Fibroblast of lung (primary cell): ENCODE results near the gene KLRG1. TPM values are rescaled to one million over a fixed set of nuclear protein-coding genes. Genes with fewer than 3 reads are reported as not detected.

ENCODE experiments used
- DNase-seq, 2 donors: peaks; one replicate each; pipeline versions ENCODE4 v3.0.0 to v3.0.0-alpha.2; 2010; ENCODE audit warnings: low read depth in 2 of 2
- H2AFZ ChIP-seq: 2 replicates; pipeline ENCODE4 v1.5.1; 2012; ENCODE audit warnings: low read length, control low read depth, inconsistent platforms
- H3K27ac ChIP-seq: 2 replicates; pipeline ENCODE4 v1.5.1; 2011; ENCODE audit warnings: low read length, control low read depth; ENCODE audit not compliant: insufficient read depth
- H3K27me3 ChIP-seq: 2 replicates; pipeline ENCODE4 v1.5.1; 2011; ENCODE audit warnings: mild to moderate bottlenecking, low read length; ENCODE audit not compliant: control insufficient read depth, insufficient read depth
- H3K36me3 ChIP-seq: 2 replicates; pipeline ENCODE4 v1.5.1; 2011; ENCODE audit warnings: low read length; ENCODE audit not compliant: control insufficient read depth, insufficient read depth
- H3K4me1 ChIP-seq: 2 replicates; pipeline ENCODE4 v1.5.1; 2011; ENCODE audit warnings: low read length; ENCODE audit not compliant: control insufficient read depth, insufficient read depth; ENCODE audit errors: extremely low read depth
- H3K4me2 ChIP-seq: 2 replicates; pipeline ENCODE4 v1.5.1; 2011; ENCODE audit warnings: low read length, control low read depth; ENCODE audit not compliant: insufficient read depth; ENCODE audit errors: extremely low read depth
- H3K4me3 ChIP-seq, 4 experiments: fragments of 200-600 bp in 1 of 4; sonication (generic) in 1 of 4; replicated peaks in 1 of 4; 2 replicates each; pipeline ENCODE4 v1.5.1; 2011 to 2016; ENCODE audit warnings: low read length in 4 of 4, low read depth in 3 of 4, mild to moderate bottlenecking in 3 of 4, control low read depth in 2 of 4, inconsistent platforms in 1 of 4, mixed read lengths in 1 of 4; ENCODE audit not compliant: insufficient read depth in 1 of 4; ENCODE audit errors: control extremely low read depth in 1 of 4
- H3K79me2 ChIP-seq: 2 replicates; pipeline ENCODE4 v1.5.1; 2012; ENCODE audit warnings: mild to moderate bottlenecking, low read length, inconsistent platforms; ENCODE audit not compliant: control insufficient read depth, insufficient read depth
- H3K9ac ChIP-seq: 2 replicates; pipeline ENCODE4 v1.5.1; 2011; ENCODE audit warnings: mild to moderate bottlenecking, low read length, control low read depth; ENCODE audit not compliant: insufficient read depth
- H3K9me3 ChIP-seq: 2 replicates; pipeline ENCODE4 v1.5.1; 2012; ENCODE audit warnings: low read depth, low read length; ENCODE audit not compliant: control insufficient read depth, insufficient read depth
- H4K20me1 ChIP-seq: 2 replicates; pipeline ENCODE4 v1.5.1; 2011; ENCODE audit warnings: low read length; ENCODE audit not compliant: control insufficient read depth, insufficient read depth; ENCODE audit errors: extremely low read depth
- CTCF ChIP-seq, 2 donors: IDR thresholded peaks in 1 of 2; conservative IDR thresholded peaks in 1 of 2; 1 replicate in 1 of 2; 2 replicates in 1 of 2; pipeline ENCODE4 v1.5.1; 2011 to 2012; ENCODE audit warnings: low read length in 2 of 2, control low read depth in 1 of 2, inconsistent platforms in 1 of 2, low read depth in 1 of 2, mild to moderate bottlenecking in 1 of 2
- EZH2 ChIP-seq: IDR thresholded peaks from 2 replicates; pipeline ENCODE4 v1.5.1; 2012; ENCODE audit warnings: low read length, control low read depth, mild to moderate bottlenecking; ENCODE audit errors: missing control alignments
- polyA plus RNA-seq, 2 donors: library from polyadenylated mRNA; depleted of rRNA in 1 of 2; stranded (reverse) in 1 of 2; unstranded in 1 of 2; fragments of >200 nt; gene quantifications; 2 replicates each; pipeline ENCODE4 v1.2.1, GENCODE V29; 2011 to 2012; ENCODE audit warnings: missing spikeins in 1 of 2
- total RNA-seq: library from RNA; depleted of rRNA; stranded (reverse); fragments of >200 nt; gene quantifications from 2 replicates; pipeline ENCODE4 v1.2.1, GENCODE V29; 2014

KLRG1 gene
- total and polyA plus RNA-seq, 2 donors (not counting 1 experiment from before 2014, with no cell fraction given), result 1.0 to 1.8 TPM

GRCh38 chr12:8956772-8957171 is 32.6 kb upstream of the KLRG1 start:
- H3K9ac ChIP-seq, result no peak overlapping the region
- DNase-seq, result no peak

GRCh38 chr12:8957561-8957960 is 31.8 kb upstream of the KLRG1 start:
- TF ChIP-seq CTCF (conservative IDR thresholded peaks at IDR 0.05 in 1 of 2, IDR thresholded peaks at IDR 0.05 in 1 of 2; ENCODE audit: low read depth in 1 of 2, low read length in 2 of 2) (no peak), EZH2 (no peak)
- Histone ChIP-seq H3K36me3 (no peaks in the 10 kb centered on the region), H3K9ac (no peak overlapping the region), H3K79me2 (no peaks in the 10 kb centered on the region), H4K20me1 (no peaks in the 10 kb centered on the region), H3K27me3 (no peaks in the 10 kb centered on the region), H3K4me3 (no peak overlapping the region), H2AFZ (no peak overlapping the region), H3K4me1 (no peaks in the 10 kb centered on the region), H3K27ac (no peak overlapping the region), H3K9me3 (no peaks in the 10 kb centered on the region), H3K4me2 (no peak overlapping the region)
- no peak for DNase-seq

More at GRCh38 chr12:8956772-8957171, 32.6 kb upstream of the KLRG1 start:
- H2AFZ ChIP-seq, result no peak overlapping the region
- H3K27me3 ChIP-seq, result no peaks in the 10 kb centered on the region
- TF ChIP-seq EZH2, result no peak
- TF ChIP-seq CTCF (conservative IDR thresholded peaks at IDR 0.05 in 1 of 2, IDR thresholded peaks at IDR 0.05 in 1 of 2; ENCODE audit: low read depth in 1 of 2, low read length in 2 of 2), result no peak
- no peaks in the 10 kb centered on the region for H3K36me3 ChIP-seq
- no peak overlapping the region for H3K4me2 ChIP-seq
- H3K9me3 ChIP-seq, result no peaks in the 10 kb centered on the region
- no peaks in the 10 kb centered on the region for H4K20me1 ChIP-seq
- no peak overlapping the region for H3K4me3 ChIP-seq
- no peaks in the 10 kb centered on the region for H3K4me1 ChIP-seq
- no peaks in the 10 kb centered on the region for H3K79me2 ChIP-seq
- no peak overlapping the region for H3K27ac ChIP-seq

DNA sequence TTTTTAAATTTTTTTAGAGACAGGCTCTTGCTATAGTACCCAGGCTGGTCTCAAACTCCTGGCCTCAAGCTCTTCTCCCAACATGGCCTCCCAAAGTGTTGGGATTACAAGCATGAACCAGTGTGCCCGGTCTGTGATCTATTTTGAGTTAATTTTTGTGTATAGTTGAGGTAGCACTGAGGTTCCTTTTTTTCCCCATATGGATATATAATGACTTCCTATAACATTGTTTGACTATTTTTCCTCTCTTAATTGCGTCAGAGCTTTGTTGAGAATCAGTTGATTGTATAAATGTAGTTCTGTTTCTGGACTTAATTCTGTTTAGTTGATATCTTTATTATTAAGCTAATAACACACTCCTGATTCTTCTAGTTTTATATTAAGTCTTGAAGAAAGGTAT is 31.3 kb upstream of the KLRG1 start:
- no peak overlapping the region for H3K27ac ChIP-seq
- H3K79me2 ChIP-seq, result no peaks in the 10 kb centered on the region
- H4K20me1 ChIP-seq, result no peaks in the 10 kb centered on the region
- H3K4me1 ChIP-seq, result no peaks in the 10 kb centered on the region
- H2AFZ ChIP-seq, result no peak overlapping the region
- no peaks in the 10 kb centered on the region for H3K36me3 ChIP-seq
- no peaks in the 10 kb centered on the region for H3K9me3 ChIP-seq
- H3K4me2 ChIP-seq, result no peak overlapping the region
- H3K4me3 ChIP-seq, result no peak overlapping the region
- no peaks in the 10 kb centered on the region for H3K27me3 ChIP-seq
- no peak overlapping the region for H3K9ac ChIP-seq
- DNase-seq, result no peak
- TF ChIP-seq EZH2 (no peak), CTCF (conservative IDR thresholded peaks at IDR 0.05 in 1 of 2, IDR thresholded peaks at IDR 0.05 in 1 of 2; ENCODE audit: low read depth in 1 of 2, low read length in 2 of 2) (no peak)
